Sciatic nerve (tissue), 2 donors: ENCODE results near the gene CFAP99. TPM values are rescaled to one million over a fixed set of nuclear protein-coding genes. Genes with fewer than 3 reads are reported as not detected.

ENCODE experiments used
- ATAC-seq: fragments of 200-7000 bp; cut with Tn5 transposase; one replicate; pipeline ENCODE4 v1.9.1; 2020; ENCODE audit warnings: mild to moderate bottlenecking, moderate library complexity
- DNase-seq: peaks from one replicate; pipeline ENCODE4 v3.0.0-alpha.2; 2020; ENCODE audit warnings: low spot score
- intact Hi-C: fragments of 100-400 bp; cut with DNase I; formaldehyde crosslinking; loops from one replicate; pipeline ENCODE4 v1.14.2; 2022
- total RNA-seq: library from RNA; stranded (reverse); fragmentation: NEBNext Ultra II Directional; extraction: Animal tissue kit (Norgen Biotek cat#: 25700); gene quantifications from one replicate; pipeline ENCODE4 v1.2.1, GENCODE V29; 2021
- donor health status: DM: no; HTN: no; CAD: no.
- donor health status: DM: no; HTN: no; CAD: no.

The CFAP99 gene
- total RNA-seq, 1 donor from 2014 or later = not detected

DNA sequence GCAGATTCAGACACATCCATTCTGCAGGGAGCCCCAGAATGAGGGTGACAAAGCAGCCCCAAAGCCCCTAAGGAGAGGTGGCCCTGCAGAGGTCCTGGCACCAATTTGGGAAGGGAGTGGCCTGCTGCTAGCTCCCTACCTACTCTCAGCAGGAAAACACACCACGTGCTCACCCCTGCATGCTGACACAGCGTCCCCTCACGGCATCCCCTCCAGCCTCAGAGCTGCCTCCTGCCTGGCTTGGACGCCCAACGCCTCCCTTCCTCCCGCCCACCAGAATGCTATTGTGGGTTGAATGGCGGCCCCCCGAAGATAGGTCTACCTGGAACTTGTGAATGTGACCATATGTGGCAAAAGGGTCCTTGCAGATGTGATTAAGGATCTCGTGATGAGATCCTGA, 29.1 kb upstream of the CFAP99 start:
- no peak for ATAC-seq
- intact Hi-C loops = no loop called here

DNA sequence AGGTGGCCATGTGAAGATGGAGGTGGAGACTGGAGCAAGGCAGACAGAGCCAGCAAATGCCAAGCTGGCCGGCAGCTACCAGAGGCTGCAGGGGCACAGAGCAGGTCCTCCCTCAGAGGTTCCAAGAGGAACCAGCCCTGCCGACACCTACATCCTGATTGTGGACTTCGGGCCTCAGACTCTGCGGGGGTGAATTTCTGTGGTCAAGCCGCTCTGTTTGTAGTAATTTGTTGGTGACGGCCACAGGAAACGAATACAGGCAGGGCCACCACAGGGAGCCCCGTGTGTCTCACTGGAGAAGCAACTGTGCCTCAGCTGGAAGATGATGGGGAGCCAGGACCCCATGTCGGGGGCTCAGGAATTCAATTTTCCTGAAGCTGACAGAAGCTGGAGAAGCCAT, 28.6 kb upstream of the CFAP99 start:
- intact Hi-C loops = no loop called here
- ATAC-seq (no peak), DNase-seq (no peak)

More for the DNA sequence above, 29.1 kb upstream of the CFAP99 start:
- no peak for DNase-seq

DNA sequence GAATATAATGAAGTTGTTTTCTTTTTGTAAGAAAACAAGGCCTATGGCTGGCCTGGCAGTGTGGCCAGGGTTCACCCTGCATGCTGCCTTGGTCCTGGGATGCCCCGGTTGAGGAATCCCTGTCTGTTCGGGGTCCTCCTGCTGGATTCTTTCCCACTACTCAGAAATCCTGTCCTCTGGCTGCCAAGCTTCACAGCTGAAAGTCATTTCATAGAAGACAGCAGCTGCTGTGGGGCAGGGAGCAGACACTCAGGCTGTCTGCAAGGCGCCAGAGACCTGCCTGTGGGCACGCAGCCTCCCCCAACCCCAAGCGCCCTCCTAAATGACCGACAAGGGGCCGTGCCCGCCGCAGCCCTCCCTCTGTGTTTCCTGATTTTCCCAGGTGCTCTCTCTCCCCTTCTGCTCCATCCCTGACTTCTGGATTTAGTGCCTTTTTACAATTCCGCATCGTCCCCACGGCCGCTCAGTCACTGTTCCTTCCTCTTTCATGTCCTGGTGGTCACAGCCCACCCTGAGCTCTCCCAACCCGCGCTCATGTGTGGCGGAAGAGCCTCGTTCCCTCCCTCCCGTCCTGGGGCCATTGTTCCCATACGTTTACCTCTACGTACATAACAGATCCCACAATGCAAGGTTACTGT, 27.9 kb upstream of the CFAP99 start:
- DNase-seq = no peak
- ATAC-seq = no peak
- intact Hi-C loops = no loop called here

DNA sequence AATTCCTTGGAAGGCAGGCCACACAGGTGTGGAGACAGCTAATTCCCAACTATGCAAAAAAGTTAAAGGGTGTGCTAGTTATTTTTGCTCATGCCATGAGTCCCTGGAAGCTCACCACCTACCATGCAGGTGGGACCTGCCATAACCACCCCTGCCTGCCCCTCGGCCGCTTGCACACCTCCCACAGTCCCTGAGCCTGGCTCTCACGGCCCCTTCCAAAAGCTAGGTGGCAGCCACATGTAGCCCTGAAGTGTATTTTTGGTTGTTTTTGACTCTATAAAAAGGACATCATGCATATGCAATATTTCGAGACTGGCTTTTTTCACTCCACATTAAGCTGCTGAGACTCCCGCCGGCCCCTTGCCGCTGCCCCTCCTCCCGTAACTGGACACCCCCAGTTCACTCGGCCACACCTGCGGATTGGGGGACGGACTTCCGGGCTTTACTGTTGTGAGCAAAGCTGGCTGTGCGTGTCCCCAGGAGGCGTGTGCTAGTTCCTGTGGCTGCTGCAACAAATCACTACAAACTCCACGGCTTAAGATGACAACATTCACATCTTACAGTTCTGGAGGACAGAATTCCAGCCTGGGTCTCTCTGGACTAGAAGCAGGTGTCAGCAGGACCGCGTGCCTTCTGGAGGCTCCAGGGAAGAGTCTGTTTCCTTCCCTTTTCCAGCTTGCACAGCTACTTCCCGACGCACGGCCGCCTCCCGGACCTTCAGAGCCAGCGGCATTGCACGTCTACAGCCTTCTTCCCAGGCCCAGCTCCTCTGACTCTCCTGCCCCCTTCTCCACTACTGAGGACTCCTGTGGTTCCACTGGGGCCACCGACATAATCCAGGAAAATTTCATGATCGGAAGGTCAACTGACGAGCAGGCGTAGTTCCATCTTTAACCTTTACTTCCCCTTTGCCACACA, 25.1 kb upstream of the CFAP99 start:
- DNase-seq (no peak), ATAC-seq (no peak)
- intact Hi-C loops = no loop called here

DNA sequence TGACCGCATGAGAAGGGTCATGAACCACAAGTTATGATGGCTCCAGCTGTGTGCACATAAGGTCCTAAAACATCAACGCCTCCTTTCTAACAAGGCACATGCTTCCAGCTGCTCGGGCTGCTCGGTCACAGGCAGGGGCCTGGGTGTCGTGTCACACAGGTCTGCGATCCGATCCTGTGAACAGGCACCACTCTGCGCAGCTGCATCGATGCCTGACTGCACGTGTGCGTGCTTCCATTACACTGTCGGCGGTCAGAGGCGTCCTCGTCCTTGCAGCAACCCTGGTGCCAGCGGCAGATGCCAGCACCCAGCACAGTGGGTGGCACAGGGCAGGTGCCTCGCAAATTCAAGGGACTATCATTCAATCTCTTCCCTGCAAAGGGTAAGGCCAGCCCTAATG, 24.2 kb upstream of the CFAP99 start:
- intact Hi-C loops = no loop called here
- ATAC-seq = no peak
- DNase-seq = no peak

DNA sequence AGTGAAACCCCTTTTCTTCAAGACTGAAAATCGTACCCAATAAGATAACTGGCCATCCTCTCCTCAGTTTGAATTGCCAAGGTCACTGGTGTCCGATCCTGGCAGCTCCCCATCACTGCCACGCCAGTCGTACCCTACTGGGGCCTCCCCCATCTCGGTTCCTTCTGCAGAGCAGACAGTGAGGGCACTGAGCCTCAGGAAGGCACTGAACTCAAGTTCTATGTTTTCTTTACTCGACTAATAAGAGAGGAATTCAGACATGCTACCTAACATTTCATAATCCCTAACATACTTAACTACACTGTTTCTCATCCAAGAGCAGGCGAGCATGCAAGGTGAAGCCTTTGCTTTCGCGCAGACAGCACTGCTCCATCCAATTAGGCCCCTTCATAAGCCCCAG, 23.7 kb upstream of the CFAP99 start:
- no peak for ATAC-seq
- intact Hi-C loops = no loop called here
- no peak for DNase-seq

DNA sequence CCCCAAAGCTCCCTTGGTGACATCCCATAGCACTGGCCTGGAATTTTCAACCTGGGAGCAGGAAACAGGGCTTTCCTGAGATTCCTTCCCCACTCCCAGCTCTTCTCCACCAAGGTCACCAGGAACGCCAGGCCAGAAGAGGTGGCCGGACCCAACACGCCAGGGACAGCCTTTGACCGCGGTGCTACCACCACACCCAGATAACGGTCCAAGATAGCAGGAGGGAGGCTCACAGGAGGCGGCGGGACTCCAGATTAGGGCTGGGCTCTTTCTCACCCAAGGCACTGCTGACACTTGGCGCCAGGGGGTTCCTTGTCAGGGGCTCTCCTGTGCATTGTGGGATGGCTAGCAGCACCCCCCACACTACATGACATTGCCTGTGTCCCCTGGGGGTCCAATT, 23.2 kb upstream of the CFAP99 start:
- ATAC-seq = no peak

DNA sequence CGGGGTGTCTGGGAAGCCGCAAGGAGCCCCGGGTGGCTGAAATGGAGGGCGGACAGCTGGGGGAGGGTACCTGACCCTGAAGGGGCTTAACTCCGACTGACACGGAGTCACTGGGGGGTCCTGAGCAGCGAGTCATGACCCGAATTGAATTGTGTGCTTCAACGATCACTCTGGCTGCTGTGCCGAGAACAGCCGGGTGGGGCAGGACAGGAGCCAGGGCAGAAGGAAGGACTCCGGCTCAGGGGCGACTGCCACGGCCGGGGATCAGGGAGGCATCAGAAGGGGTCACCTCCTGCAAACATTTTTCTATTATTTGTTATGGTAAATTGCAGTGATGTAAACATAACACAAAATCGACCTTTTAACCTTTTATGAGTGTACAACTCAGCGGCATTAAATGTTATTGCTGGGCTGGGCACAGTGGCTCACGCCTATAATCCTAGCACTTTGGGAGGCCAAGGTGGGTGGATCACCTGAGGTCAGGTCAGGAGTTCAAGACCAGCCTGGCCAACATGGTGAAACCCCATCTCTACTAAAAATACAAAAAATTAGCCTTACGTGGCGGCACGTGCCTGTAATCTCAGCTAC, 21.9 kb upstream of the CFAP99 start:
- intact Hi-C loops = no loop called here

More for the DNA sequence above, 23.2 kb upstream of the CFAP99 start:
- DNase-seq = no peak
- intact Hi-C loops = no loop called here

DNA sequence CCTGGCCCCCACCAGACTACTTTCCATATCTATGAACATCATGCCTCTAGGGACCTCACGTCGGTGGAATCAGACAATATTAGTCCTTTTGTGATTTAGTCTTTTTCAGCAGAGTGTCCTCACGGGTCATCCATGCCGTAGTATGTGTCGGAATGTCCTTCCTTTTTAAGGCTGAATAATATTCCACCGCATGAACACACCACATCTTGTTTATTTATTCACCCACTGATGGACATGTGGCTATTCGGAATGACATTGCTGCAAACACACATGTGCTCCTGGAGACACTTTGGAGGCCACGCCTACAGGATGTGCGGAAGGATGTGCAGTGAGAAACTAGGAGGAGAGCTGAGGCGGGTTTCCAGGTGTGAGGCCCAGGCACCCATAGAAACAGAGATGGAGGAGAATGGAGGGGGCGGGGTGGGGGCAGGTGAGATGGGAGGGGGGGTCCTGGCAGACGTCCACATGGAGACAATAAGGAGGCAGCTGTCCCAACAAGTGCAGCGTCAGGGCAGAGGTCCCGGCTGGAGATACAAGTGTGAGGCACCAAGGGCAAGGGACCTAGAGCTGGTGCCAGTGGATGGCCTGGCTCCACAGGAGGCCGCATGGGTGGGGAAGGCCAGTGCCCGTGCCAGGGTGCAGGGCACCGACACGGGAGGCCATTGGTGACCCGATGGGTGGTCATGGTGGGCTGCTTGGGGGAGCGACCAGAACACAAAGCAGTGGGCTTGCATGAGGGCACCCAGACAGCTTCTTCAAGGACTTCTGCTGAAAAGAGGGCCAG, 21.0 kb upstream of the CFAP99 start:
- intact Hi-C loops = no loop called here
- DNase-seq (no peak), ATAC-seq (no peak)

More for the DNA sequence above, 21.9 kb upstream of the CFAP99 start:
- ATAC-seq (no peak), DNase-seq (no peak)

DNA sequence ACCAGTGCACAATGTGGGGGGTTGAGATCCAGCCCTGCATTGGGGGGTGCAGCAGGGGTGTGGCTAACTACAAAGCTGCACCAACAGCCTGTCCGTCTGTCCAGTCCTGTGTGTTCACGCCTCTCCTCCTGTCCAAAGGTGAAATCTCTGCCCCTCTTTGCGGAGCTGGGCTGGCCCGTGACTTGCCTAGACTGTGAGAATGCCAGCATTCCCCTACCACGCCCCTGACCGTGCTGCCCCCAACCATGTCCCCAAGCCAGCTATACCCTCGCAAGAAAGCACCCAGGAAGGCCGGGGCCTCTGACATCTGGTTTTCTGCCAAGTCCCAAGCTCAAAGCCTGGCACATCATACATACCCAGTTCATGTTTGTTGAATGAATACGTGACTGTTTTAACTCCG, 19.5 kb upstream of the CFAP99 start:
- DNase-seq (no peak), ATAC-seq (no peak)
- intact Hi-C loops = no loop called here

DNA sequence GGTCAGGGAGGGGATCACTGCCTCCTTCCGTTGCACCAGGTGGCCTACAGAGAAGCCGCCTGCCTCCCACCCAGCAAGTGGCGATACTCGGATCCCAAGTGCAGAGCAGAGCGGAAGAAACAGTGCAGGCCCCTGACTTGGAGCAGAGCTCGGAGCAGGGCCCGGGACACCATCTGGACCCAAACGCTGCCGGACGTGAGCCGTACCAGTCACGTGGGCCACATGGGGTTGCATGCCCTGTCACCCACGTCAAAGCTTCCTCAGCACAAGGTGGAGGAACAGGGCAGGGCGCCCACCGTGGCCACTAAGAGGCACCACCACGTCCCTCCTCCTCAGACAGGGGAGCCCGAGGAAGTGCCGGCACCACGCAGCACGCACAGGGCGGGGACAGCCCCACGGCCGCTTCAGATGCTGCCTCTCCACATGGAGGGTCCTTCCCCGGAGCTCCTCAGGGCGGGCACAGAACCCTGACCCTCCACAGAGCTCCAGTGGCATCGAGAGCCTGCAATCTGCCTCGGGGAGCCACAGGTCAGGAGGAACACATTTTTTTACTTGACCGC, 19.0 kb upstream of the CFAP99 start:
- intact Hi-C loops = no loop called here
- no peak for DNase-seq
- no peak for ATAC-seq

DNA sequence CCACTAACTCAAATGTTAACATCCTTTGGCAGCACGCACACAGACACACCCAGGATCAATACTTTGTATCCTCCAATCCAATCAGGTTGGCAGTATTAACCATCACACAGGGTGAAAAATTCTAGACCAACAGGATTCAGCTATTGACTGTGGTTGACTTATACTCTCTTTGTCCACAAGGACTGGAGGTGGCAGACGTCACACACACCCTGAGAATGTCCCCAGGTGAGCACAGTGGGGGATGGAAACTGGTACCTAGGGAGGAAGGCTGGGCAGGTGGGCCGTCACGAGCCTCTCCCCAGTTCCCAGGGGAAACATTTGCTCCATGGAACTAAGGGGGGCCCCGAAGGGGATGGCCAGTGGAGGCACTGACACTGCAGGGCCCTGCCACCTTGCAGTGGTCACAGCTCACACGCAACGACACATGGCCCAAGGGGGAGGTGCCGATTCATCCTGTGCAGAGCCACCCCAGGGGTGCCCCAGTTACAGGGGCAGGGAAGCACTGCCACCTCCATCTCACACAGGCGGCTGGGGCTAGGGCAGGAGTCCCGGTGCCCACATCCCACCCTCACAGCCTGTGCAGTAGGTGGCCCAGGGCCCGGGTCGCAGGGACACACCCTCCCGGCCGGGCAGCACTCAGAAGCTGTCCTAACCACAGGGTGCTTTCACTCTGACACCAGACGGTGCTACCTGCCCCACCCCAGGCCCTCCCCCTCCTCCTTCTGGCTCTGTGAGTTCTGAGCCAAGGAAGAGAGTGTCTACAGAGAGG, 17.7 kb upstream of the CFAP99 start:
- intact Hi-C loops = no loop called here
- DNase-seq = no peak
- ATAC-seq = no peak

DNA sequence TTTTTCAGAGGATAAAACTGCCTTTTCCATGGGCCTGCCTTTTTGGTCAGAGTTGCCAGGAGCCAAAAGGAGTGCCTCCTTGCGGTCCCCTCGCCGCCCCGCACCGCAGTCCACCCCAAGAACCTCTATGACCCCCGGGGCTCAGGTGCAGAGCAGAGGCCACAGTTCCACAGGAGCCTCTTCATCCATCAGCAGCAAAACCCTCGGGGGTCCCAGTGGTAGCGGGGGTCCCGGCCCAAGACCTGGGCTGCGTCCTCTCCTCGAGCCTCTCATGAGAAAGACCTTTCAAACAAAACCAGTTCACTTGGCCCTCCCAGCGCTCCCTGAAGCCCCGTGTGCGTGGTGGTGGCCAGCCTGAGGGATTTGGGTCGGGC, 17.2 kb upstream of the CFAP99 start:
- ATAC-seq (no peak), DNase-seq (no peak)
- intact Hi-C loops = no loop called here

DNA sequence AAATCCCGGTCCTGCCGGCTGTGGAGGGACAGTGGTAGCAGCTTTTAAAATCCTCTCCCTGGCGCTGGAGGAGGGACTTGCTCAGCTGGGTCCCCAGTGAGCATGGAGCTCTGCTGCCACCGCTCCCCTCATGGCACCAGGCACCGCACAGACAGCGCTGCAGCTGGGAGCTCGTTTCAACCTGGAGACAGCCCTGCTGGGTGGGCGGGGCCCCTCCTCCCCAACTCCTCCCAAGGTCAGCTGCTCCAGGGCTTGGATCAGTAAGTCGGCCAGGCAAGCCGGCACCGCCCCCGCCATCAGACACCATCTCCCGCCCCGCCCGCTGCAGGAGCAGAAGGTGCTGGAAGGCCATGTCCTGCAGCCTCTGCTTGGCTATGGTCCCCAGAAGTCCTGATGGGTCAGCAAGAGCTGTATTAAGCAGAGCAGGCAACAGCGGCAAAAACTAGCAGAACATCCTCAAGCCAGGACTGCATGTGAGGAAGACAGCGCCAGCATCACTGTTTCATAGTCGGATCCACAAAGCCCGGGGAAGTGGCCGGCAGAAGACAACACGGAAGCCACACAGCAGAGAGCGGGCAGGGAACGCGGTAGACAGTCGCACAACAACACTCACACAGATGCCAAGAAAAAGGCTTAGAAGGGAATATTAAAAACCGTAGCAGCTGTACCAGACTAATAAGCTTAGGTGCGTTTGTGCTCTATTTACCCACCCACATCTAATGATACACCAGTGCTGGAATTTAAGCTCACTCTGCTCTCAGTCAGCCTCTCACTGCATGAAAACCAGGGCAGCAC, 16.5 kb upstream of the CFAP99 start:
- DNase-seq (peak; percentile 69), ATAC-seq (peak; percentile 67)
- intact Hi-C loops = no loop called here

DNA sequence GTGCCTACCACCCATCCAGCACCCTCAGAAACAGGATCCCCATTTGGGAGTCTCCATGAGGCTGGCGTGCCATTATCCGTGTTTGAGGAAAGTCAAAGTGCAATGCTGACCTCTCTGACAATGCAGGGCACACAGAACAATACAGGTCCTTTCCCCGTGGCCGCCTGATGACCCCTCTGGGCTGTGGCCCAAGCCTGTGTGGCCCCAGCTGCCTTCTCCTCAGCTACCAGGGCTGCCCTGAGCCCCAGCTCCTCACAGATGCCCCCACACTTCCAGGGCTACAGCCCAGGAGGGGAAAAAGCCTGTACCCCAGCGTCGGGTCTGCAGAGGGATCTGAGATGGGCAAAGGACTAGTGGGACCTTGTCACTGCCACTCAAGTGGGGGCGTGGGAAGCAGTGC, 15.8 kb upstream of the CFAP99 start:
- ATAC-seq = peak; percentile 30
- intact Hi-C loops = no loop called here

DNA sequence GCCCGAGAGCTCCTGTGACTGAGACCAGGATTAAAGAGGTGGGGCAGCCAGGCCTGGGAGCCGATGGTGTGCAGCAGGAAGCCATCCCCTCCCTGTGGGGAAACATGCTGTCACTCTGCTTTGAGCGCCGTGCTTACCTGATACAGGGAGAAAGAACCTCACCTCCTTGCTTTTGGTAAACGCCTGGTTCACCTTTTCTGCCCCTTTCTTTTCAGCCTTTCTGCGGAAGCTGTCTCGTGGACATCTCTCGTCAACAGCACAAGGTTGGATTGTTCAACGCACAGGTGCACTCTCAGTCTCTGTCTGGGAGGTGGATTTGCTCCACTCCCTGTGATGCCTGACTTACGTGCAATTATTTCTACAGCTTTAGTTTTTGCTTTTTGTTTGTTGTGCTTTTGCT, 12.3 kb upstream of the CFAP99 start:
- ATAC-seq (no peak), DNase-seq (no peak)
- intact Hi-C loops = no loop called here

More for the DNA sequence above, 15.8 kb upstream of the CFAP99 start:
- no peak for DNase-seq

DNA sequence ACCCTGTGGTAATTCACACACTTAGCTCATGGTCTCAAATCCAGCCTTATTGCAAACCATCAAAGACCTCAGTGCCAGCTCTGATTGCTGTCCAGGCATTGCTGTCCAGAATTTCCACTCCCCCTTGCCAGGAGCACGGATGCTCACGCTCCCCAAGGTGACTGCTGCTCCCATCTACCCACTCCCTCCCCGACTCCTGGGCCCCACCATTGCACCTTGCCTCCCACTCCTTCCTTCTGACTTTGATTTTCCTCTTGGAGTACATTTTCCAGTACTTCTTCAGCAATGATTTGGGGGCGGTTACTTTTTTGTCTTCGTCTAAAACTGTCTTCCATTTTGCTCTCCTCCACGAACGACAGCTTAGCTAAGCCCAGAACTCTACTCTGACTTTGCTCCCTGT, 11.8 kb upstream of the CFAP99 start:
- DNase-seq (no peak), ATAC-seq (no peak)
- intact Hi-C loops = no loop called here

DNA sequence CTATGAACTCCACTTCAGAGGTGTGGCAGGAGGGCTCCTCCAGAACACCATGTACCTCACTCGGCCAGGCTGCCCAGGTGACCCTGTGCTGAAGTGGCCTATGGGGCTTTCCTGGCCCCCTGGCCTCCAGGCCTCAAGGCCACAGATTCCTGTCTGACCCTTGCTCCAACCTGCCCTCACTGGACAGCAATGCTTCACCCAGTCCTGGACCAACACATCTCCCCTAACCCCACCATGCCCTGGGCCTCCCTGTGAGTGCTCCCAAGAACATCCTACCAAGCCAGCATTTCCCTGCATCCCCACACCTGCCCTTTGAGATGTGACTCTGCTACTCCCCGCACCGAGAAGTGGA, 10.8 kb upstream of the CFAP99 start:
- DNase-seq (no peak), ATAC-seq (no peak)
- intact Hi-C loops = no loop called here
